Stomach (tissue), 19 donors: ENCODE measurements around the gene CENPO. TPM values are rescaled to one million over a fixed set of nuclear protein-coding genes. Genes with fewer than 3 reads are reported as not detected.
A peak's percentile ranks its signal among the peaks of the same experiment; 100 is the strongest.

ENCODE experiments used
- DNase-seq, 2 donors: peaks; one replicate each; pipeline versions ENCODE4 v3.0.0 to v3.0.0-alpha.2; 2013 to 2019
- H3K27ac ChIP-seq, 5 donors: fragments of 200-600 bp in 4 of 5; sonication (generic) in 4 of 5; one replicate each; pipeline ENCODE4 v1.5.1; 2013 to 2019; ENCODE audit warnings: mild to moderate bottlenecking in 1 of 5, moderate library complexity in 1 of 5
- H3K27me3 ChIP-seq, 3 donors: fragments of 200-600 bp; sonication (generic); one replicate each; pipeline ENCODE4 v1.5.1; 2017 to 2019; ENCODE audit warnings: mixed run types in 1 of 3
- H3K36me3 ChIP-seq, 4 donors: fragments of 200-600 bp; sonication (generic); 1 replicate in 3 of 4; 2 replicates in 1 of 4; pipeline ENCODE4 v1.5.1; 2016 to 2019
- H3K4me1 ChIP-seq, 4 donors: fragments of 200-600 bp; sonication (generic); one replicate each; pipeline ENCODE4 v1.5.1; 2016 to 2019
- H3K4me3 ChIP-seq, 4 donors: fragments of 200-600 bp; sonication (generic) in 3 of 4; one replicate each; pipeline ENCODE4 v1.5.1; 2016 to 2019; ENCODE audit warnings: mild to moderate bottlenecking in 1 of 4
- H3K9me3 ChIP-seq, 4 donors: fragments of 200-600 bp; sonication (generic); one replicate each; pipeline ENCODE4 v1.5.1; 2016 to 2019
- EP300 ChIP-seq: sonication (generic); formaldehyde crosslinking; IDR thresholded peaks from one replicate; pipeline ENCODE4 v1.6.1; 2017; ENCODE audit warnings: antibody characterized with exemption
- POLR2A ChIP-seq, 4 donors: fragments of 450-650 bp; IDR thresholded peaks; one replicate each; pipeline ENCODE4 v1.6.1; 2016; ENCODE audit warnings: antibody characterized with exemption in 4 of 4, control low read depth in 2 of 4, mild to moderate bottlenecking in 1 of 4, moderate library complexity in 1 of 4
- POLR2AphosphoS5 ChIP-seq, 3 donors: sonication (generic); formaldehyde crosslinking; IDR thresholded peaks; one replicate each; pipeline ENCODE4 v1.6.1; 2016; ENCODE audit warnings: antibody characterized with exemption in 3 of 3
- WGBS, 5 donors: extraction: QIAGEN DNeasy Blood & Tissue Kit in 3 of 5; methylation state at CpG; one replicate each; pipeline versions ENCODE4 v1.1.5 to v1.1.7; 2013 to 2018; 5-methylcytosine and 5-hydroxymethylcytosine counted together
- intact Hi-C: fragments of 100-400 bp; cut with DNase I; formaldehyde crosslinking; loops from one replicate; pipeline ENCODE4 v1.15.1; 2023; ENCODE audit warnings: low total_unique reads
- long read RNA-seq, 10 donors: transcript quantifications; one replicate each; lab custom pipeline, GENCODE V29; 2026
- polyA plus RNA-seq, 3 donors: library from polyadenylated mRNA; stranded (reverse); fragments of 200-250 nt; gene quantifications; one replicate each; pipeline ENCODE4 v1.2.3, GENCODE V29; 2013
- total RNA-seq, 5 donors: library from RNA; depleted of rRNA; stranded (reverse); fragments of >200 nt; gene quantifications; one replicate each; pipeline versions ENCODE4 v1.1.0 to v1.2.3, GENCODE V29; 2014 to 2016
- TF ChIP-seq, protein P1 (sequence below), 7 experiments: fragments of 450-650 bp in 4 of 7; fragments of 200-600 bp in 3 of 7; sonication (generic) in 3 of 7; IDR thresholded peaks; one replicate each; pipeline ENCODE4 v1.5.1; 2016 to 2019; ENCODE audit warnings: antibody characterized with exemption in 7 of 7, control low read depth in 2 of 7, mild to moderate bottlenecking in 1 of 7
- donor health status: healthy with polysubstance abuse.
- donor health status: Bipolar disorder and iron deficiency.
- donor health status: healthy.

Gene CENPO, protein sequence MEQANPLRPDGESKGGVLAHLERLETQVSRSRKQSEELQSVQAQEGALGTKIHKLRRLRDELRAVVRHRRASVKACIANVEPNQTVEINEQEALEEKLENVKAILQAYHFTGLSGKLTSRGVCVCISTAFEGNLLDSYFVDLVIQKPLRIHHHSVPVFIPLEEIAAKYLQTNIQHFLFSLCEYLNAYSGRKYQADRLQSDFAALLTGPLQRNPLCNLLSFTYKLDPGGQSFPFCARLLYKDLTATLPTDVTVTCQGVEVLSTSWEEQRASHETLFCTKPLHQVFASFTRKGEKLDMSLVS
- total RNA-seq: 10 to 100 TPM in 1 of 5 donors, 1 to 10 TPM in 4; 1.3 to 70.0 (median 7.2) TPM
- polyA plus RNA-seq: 1 to 10 TPM; 1.4 to 3.1 (median 1.9) TPM
- long read RNA-seq, donor 1: 0 reads
- long read RNA-seq, donor 2: 0 reads
- long read RNA-seq, donor 3: 0 reads
- long read RNA-seq, donor 4: 0 reads
- long read RNA-seq, donor 5: 0 reads
- long read RNA-seq, donor 6: 0 reads
- long read RNA-seq, donor 7, partial matches to known transcripts: 0 of 1 reads
- long read RNA-seq, donor 7, other reads (novel, unspliced or antisense): 0 of 1 reads
- long read RNA-seq, donor 8, full-length matches to known transcripts: 2 of 2 reads
- long read RNA-seq, donor 8, partial matches to known transcripts: 0 of 2 reads
- long read RNA-seq, donor 8, other reads (novel, unspliced or antisense): 0 of 2 reads
- long read RNA-seq, donor 9: 0 reads
- long read RNA-seq, donor 10: 0 reads

DNA sequence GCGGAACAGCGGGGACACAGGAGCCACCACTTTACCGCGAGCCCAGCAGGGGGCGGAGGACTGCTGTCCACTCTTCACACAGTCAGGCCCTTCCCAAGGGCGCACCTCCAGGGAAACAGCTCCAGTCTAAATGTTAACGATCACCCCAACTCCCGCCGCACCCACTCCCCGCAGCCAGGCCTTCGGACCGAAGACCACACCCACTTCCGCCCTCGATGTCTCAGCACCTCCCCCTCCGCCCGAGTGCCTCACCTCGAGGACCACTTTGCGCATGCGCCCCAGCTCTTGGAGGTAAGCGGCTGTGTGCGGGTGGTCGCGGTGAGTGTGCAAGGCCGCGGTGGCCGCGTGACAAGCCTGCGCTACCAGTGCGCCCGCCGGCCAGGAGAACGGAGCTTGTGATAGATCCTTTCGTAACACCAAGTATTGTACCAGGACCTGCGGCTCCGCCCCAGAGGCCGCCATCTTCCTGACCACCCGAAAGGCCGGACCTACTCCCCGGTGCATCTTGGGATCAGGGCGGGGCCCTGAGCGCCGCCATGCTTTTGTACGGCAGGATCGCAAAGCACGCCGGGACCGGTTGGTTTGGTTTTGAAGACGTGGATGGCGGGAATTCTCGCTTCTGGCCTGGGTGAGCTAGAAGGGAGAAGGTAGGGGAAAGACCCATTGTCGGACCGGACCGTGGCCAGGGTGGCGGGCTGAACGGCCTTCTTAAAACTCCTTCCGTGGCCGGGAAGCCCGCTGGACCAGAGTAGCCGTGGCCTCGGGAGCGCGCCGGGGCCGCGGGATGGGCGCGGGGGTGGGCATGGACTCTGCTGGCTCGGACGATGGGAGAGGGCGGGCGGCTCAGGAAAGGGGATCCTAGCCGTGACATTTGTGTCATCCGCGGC, at the start of gene CENPO, which contains the start of gene PTRHD1:
Gene CENPO, plus strand, starts transcription at position 552 of the 887 bp plus-strand sequence. CDS start 495 bp downstream, outside the sequence.
Gene PTRHD1, minus strand, starts transcription at position 518 of the 887 bp plus-strand sequence. Its CDS starts 14 bp downstream, at position 504.
- no peaks in the 10 kb centered on the region for H3K9me3 ChIP-seq
- H3K4me3 ChIP-seq: peak within 1 kb of the TSS; percentile 74 to 99 (median 80)
- WGBS, 5 donors: 0 to 1% (median 0%) methylated on average over 52 to 74 of the region's 74 CpGs
- TF ChIP-seq POLR2A (IDR thresholded peaks at IDR 0.05) (no peak), EP300 (no peak), POLR2AphosphoS5 (IDR thresholded peaks at IDR 0.05) (peak; percentile 53 to 83 (median 69))
- TF ChIP-seq, protein P1, sequence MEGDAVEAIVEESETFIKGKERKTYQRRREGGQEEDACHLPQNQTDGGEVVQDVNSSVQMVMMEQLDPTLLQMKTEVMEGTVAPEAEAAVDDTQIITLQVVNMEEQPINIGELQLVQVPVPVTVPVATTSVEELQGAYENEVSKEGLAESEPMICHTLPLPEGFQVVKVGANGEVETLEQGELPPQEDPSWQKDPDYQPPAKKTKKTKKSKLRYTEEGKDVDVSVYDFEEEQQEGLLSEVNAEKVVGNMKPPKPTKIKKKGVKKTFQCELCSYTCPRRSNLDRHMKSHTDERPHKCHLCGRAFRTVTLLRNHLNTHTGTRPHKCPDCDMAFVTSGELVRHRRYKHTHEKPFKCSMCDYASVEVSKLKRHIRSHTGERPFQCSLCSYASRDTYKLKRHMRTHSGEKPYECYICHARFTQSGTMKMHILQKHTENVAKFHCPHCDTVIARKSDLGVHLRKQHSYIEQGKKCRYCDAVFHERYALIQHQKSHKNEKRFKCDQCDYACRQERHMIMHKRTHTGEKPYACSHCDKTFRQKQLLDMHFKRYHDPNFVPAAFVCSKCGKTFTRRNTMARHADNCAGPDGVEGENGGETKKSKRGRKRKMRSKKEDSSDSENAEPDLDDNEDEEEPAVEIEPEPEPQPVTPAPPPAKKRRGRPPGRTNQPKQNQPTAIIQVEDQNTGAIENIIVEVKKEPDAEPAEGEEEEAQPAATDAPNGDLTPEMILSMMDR (IDR thresholded peaks at IDR 0.05): peak in 5 of 7 experiments; percentile 47 to 77 (median 61)
- H3K27me3 ChIP-seq: no peaks in the 10 kb centered on the region
- peak; percentile 96 to 99 for DNase-seq
- peaks cover 8 to 31% (median 18%) of the 10 kb centered on the region in 4 donors for H3K4me1 ChIP-seq
- intact Hi-C loops: no loop called here
- H3K27ac ChIP-seq: peak within 1 kb of the TSS; percentile 96 to 100 (median 98)
- H3K36me3 ChIP-seq: peaks cover 0 to 18% (median 12%) of the 10 kb centered on the region in 4 donors

DNA sequence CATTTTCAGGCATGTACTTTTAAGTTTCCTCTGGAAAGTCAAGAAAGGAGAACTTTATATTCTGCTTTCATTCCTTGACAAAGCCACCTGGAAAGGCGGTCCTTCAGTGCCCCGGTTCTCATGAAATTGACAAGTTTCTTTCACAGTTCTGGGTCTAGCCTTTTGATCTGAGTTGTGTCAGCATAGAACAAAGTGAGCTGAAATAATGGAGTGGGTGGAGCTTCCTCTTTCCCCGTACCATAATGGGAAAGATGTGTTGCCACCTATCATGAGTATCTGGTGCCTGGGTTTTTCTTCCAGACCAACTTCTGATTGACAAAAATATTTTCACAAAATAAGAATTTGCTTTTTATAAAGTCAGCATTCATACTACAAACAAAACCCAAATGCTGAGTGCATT, 49.3 kb upstream of the CENPO start:
- intact Hi-C loops: no loop called here
- H3K9me3 ChIP-seq: no peaks in the 10 kb centered on the region
- WGBS, 5 donors: 65 to 83% (median 75%) methylated on average over 3 of the region's 3 CpGs

DNA sequence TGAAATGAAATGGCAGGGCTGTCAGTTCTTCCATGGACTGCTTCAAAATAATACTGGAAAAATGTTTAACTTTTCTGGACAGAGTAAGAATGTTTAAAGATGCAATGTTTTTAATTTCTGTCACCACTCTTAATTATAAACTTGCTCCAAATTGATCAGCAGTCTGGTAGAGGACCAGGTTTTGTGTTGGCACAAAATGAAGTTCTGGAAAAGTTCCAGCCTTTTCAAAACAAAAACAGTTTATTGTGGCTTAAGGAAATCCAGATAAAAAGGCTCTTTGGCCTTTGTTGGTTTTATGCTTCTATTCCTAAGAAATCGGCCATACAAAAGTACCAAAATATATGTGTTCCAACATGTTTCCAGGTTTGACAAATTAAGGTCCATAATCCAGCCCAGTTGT, 48.9 kb upstream of the CENPO start:
- Histone ChIP-seq H3K4me3 (no peak overlapping the region), H3K36me3 (peaks cover 12 to 66% (median 48%) of the 10 kb centered on the region in 4 donors), H3K9me3 (no peaks in the 10 kb centered on the region), H3K27ac (no peak overlapping the region), H3K27me3 (no peaks in the 10 kb centered on the region), H3K4me1 (peaks cover 0 to 7% (median 0%) of the 10 kb centered on the region in 4 donors)
- intact Hi-C loops: no loop called here
- no peak for TF ChIP-seq EP300
- no peak for TF ChIP-seq POLR2A (IDR thresholded peaks at IDR 0.05)
- no peak for TF ChIP-seq POLR2AphosphoS5 (IDR thresholded peaks at IDR 0.05)
- TF ChIP-seq, protein P1 (IDR thresholded peaks at IDR 0.05): no peak
- 49 to 68% (median 63%) methylated on average over 1 of the region's 1 CpG for WGBS, 5 donors
- DNase-seq: no peak

More for the DNA sequence above, 49.3 kb upstream of the CENPO start:
- no peak for DNase-seq
- Histone ChIP-seq H3K4me3 (no peak overlapping the region), H3K4me1 (peaks cover 0 to 7% (median 0%) of the 10 kb centered on the region in 4 donors), H3K27ac (no peak overlapping the region), H3K27me3 (no peaks in the 10 kb centered on the region), H3K36me3 (peaks cover 12 to 64% (median 48%) of the 10 kb centered on the region in 4 donors)
- no peak for TF ChIP-seq POLR2A (IDR thresholded peaks at IDR 0.05)
- TF ChIP-seq POLR2AphosphoS5 (IDR thresholded peaks at IDR 0.05): no peak
- TF ChIP-seq EP300: no peak
- TF ChIP-seq, protein P1 (IDR thresholded peaks at IDR 0.05): no peak
